Measurements from ENCODE around the gene MRPS18A. TPM values are rescaled to one million over a fixed set of nuclear protein-coding genes. Genes with fewer than 3 reads are reported as not detected.
A peak's percentile ranks its signal among the peaks of the same experiment; 100 is the strongest.

Gene MRPS18A
- polyA plus RNA-seq, 4 donors: 45.0 to 54.1 (median 48.1) TPM

- DNase-seq (ENCODE audit: low read depth in 4 of 4, low spot score in 3 of 4): no peak
Observed at GRCh38 chr6:43699564-43700186, 12.1 kb upstream of the MRPS18A start.

GRCh38 chr6:43698584-43699349, 11.2 kb upstream of the MRPS18A start:
- DNase-seq (ENCODE audit: low read depth in 4 of 4, low spot score in 3 of 4): no peak

- no peak for DNase-seq (ENCODE audit: low read depth in 4 of 4, low spot score in 3 of 4)
Observed at GRCh38 chr6:43697421-43697820, 9.8 kb upstream of the MRPS18A start.

GRCh38 chr6:43695967-43696291, 8.3 kb upstream of the MRPS18A start:
- DNase-seq (ENCODE audit: low read depth in 4 of 4, low spot score in 3 of 4): no peak

- DNase-seq (ENCODE audit: low read depth in 4 of 4, low spot score in 3 of 4): no peak
Observed at GRCh38 chr6:43695215-43695966, 7.8 kb upstream of the MRPS18A start.

GRCh38 chr6:43689421-43689820, 1.8 kb upstream of the MRPS18A start:
- DNase-seq (ENCODE audit: low read depth in 4 of 4, low spot score in 3 of 4): no peak

- DNase-seq (ENCODE audit: low read depth in 4 of 4, low spot score in 3 of 4): no peak
Observed at GRCh38 chr6:43687079-43687436, 533 bp downstream of the MRPS18A start.

GRCh38 chr6:43683708-43684455, 3.7 kb downstream of the MRPS18A start:
- DNase-seq (ENCODE audit: low read depth in 4 of 4, low spot score in 3 of 4): no peak

GRCh38 chr6:43682724-43683429, 4.7 kb downstream of the MRPS18A start:
- DNase-seq (ENCODE audit: low read depth in 4 of 4, low spot score in 3 of 4): no peak

GRCh38 chr6:43681303-43681702, 6.3 kb downstream of the MRPS18A start:
- no peak for DNase-seq (ENCODE audit: low read depth in 4 of 4, low spot score in 3 of 4)

- DNase-seq (ENCODE audit: low read depth in 4 of 4, low spot score in 3 of 4): no peak
Observed at GRCh38 chr6:43680308-43681200, 7.0 kb downstream of the MRPS18A start.

- DNase-seq (ENCODE audit: low read depth in 4 of 4, low spot score in 3 of 4): no peak
Observed at GRCh38 chr6:43679057-43679456, 8.5 kb downstream of the MRPS18A start.

- DNase-seq (ENCODE audit: low read depth in 4 of 4, low spot score in 3 of 4): no peak
Observed at GRCh38 chr6:43678341-43678740, 9.2 kb downstream of the MRPS18A start.

GRCh38 chr6:43677759-43678158, 9.8 kb downstream of the MRPS18A start:
- DNase-seq (ENCODE audit: low read depth in 4 of 4, low spot score in 3 of 4): no peak

- no peak for DNase-seq (ENCODE audit: low read depth in 4 of 4, low spot score in 3 of 4)
Observed at GRCh38 chr6:43676962-43677606, 10.5 kb downstream of the MRPS18A start.

- DNase-seq (ENCODE audit: low read depth in 4 of 4, low spot score in 3 of 4): no peak
Observed at GRCh38 chr6:43674921-43675320, 12.7 kb downstream of the MRPS18A start.

- no peak for DNase-seq (ENCODE audit: low read depth in 4 of 4, low spot score in 3 of 4)
Observed at GRCh38 chr6:43674291-43674690, 13.3 kb downstream of the MRPS18A start.

- DNase-seq (ENCODE audit: low read depth in 4 of 4, low spot score in 3 of 4): peak in 2 of 4 donors; percentile 63 to 79
Observed at GRCh38 chr6:43673444-43674084, 14.0 kb downstream of the MRPS18A start.

All from right renal pelvis (tissue), 4 donors.